ENCODE measurements around the gene HMGN4.
A peak's percentile ranks its signal among the peaks of the same experiment; 100 is the strongest.

HMGN4 gene

DNA sequence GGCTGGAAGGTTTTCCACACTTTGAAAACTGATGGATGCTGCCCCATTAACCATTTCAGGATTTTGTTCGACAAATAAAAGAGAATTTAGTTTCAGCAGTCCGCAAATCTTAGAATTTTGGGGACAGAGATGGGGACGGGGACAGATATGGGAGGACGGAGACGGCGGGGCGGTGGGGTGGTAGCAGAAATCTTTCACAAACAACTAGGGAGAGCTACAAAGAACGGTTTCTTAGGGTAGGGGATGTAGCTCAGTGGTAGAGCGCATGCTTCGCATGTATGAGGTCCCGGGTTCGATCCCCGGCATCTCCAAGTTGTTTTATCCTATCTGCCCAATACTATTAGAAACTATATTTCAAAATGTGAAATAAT, 15.1 kb downstream of the HMGN4 start:
- peak; percentile 86 for DNase-seq

DNA sequence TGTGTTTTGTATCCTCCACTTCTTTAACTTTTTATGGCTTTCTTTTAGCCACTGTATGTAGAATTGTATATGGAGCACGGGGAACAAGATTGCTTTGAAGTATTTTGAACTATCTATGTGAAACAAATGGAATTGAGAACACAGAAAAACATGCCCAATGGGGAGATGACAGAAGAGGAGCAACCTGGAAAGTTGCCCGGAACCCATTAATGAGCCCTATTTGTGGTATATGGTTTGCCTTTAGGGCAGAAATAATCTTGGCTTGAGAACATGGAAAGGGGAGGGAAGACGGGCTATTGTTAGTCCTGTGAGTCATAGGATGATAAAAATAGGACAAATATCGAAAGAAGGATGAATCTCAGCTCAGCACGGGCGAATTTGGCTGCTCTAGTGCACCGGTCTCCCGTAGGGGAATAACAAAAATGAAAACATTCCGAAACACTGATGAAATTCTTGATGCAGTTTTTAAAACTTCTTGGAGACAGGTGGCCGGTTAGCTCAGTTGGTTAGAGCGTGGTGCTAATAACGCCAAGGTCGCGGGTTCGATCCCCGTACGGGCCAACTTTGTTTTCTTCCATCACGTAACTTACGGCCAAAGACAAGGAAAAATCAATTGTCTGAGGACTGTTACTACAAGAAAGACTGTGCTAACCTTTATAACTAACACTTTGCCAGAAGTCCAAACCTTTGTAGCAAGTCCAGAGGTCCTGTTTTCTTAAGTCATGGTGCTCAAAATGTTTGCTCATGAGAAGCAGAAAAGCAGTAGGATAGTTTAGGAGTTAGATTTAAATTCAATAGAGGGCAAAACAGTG, 15.7 kb downstream of the HMGN4 start:
- DNase-seq, result peak; percentile 91

DNA sequence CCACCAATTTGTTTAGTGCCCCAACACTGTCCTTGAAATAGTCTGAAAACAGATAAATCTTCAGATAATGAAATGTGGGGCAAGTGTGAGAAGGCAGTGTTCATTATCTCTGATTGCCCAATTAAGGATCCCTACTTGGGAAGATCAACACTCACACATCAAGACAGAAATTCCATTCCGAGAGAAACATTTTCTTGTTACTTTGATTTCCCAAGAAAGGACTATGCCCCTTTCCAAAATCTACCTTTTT, 16.2 kb downstream of the HMGN4 start:
- no peak for DNase-seq

DNA sequence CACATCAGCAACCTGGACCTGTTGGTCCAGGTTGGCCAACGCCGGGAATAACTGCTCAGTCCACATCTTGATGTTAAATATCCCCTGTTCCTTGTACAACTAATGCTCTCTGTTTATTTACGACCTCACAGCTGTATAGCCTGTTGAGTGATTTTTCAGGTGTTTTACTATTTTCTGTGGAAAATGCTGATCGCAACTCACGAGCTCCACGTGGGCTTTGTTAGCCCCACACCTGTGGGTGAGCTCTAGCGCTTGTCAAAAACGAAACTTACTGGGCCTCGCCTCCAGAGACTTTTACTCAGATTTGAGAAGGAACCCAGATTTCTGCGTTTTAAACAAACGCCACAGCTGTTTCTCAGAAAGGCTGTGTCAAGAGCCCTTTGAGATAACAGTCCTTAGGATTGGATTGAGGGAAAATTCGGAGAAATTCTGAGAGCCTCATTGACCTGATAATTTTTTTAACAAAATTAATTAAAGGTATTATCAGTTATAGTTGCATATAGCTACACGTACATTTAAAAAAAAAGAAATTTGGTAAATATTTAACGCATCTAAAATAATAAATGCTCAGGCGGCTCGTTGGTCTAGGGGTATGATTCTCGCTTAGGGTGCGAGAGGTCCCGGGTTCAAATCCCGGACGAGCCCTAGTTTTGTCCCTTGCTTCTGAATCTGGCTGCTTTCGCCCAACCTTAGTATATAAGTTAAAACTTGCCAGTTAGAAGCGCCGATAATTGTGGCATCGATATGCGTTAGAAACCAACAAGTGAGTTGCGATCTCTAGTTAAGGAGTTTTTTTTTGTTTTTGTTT, 16.7 kb downstream of the HMGN4 start:
- DNase-seq, result peak; percentile 87

DNA sequence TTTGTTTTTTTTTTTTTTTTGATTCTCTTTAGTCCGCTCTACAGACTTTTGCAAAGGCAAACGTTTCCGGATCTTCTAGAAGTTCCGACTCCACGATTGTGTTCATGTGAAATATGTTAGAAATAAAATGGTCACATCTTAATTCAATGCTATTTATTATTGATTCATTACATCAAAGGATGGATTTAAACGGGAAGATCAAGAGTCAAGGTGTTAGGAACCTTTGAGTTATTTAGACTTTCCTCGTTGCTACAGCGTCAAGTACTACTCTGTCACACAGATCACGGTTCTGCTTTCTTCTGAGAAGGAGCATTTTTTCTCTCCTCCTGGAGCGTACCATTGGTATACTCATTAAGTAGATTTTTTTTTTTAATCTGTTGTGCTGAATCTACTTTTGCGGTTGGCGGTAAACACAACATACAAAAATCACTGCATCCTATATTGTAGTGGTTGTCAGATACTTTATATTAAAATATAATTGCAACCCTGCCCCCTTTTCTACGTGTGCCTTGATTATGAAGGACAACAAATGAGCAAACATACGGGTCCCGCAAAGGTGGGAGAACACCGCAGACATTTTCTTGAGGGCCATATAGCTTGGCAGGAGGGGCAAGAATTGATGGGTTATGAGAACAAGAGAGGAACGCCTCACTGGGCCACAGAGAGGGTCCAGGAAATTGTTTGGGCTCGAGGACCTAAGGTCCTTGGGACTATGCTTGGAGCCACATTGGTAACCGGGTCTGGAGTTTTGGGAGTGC, 17.5 kb downstream of the HMGN4 start:
- DNase-seq, result no peak

DNA sequence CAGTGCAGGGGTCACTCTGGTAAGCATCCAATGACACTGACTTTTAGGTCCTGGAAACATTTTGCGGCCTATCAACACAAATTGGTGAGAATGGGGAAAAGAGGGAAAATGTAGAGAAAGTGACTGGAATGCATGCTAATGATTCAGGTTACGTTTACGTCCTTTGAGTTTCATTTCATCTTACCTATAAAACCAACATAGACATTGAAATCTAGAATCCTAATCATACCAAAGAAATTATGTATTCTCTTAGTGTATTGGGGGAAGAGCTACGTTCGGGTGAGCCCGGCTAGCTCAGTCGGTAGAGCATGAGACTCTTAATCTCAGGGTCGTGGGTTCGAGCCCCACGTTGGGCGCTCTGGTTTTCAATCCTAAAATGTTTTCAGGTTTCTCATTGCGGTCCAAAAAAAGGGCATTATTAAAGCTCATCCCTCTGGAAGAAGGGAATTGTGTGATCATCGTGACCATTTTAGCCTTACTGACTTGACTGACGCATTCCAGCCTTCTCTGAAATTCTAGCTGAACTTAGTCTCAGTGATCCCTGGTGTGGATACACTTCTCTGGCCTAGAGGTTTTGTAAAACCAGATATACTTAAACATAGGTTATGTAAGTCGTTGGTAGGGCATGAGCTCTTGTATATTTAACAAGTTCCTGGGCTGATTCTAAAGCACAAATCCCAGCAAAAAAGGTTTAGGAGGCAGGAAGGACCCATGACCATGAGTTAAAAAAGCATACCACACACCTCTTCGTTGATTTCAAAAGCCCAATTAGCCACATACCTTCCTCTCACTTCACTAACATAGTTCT, 18.3 kb downstream of the HMGN4 start:
- DNase-seq, result peak; percentile 90

DNA sequence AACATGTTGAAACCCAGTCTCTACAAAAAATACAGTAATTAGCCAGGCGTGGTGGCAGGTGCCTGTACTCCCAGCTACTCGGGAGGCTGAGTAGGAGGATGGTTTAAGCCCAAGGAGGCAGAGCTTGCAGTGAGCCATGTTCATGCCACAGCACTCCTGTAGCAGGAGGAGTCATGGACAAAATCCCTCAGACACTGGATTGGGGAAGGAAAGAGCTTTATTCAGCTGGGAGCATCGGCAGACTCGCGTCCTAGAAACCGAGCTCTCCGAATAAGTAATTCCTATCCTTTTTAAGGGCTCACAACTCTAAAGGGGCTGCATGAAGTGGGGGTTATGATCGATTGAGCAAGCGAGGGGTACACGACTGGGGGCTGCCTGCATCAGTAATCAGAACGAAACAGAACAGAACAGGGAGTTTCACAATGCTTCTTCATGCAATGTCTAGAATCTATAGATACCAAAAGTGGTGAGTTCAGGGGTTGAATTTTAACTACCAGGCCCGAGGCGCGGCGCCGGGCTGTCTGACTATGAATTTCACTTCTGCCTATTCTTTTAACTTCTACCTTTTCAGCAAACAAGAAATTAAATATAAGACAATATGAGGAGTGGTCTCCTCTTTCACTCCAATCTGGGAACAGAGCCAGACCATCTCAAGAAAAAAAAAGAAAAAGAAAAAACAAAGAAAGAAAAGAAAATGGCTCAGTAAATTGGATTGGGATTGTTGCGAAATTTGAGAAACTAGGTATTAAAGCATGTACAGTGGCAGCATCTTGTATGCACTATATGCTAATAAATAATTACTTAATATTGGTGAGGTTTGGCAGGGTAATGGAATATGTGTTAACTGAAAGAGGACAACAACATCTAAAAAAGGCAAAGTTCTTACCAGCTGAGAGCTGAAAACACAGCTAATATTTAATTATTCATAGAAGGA, 23.6 kb downstream of the HMGN4 start:
- no peak for DNase-seq

DNA sequence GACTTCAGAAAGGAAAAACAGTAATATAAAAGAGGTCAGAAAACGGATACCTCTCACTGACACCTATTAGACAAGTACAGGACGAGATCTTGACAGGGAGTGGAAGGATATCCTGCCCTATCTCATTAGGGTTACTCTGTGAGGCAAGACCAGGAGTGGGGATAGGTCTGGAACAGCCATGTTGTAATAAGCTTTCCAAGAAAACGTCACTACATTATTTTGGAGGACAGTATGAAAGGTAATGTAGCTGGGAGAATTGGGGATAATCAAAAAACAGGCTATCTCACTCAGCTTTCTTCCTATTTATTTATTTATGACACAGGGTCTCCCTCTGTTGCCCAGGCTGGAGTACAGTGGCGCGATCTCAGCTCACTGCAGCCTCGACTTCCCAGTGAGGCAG, 25.3 kb downstream of the HMGN4 start:
- no peak for DNase-seq

DNA sequence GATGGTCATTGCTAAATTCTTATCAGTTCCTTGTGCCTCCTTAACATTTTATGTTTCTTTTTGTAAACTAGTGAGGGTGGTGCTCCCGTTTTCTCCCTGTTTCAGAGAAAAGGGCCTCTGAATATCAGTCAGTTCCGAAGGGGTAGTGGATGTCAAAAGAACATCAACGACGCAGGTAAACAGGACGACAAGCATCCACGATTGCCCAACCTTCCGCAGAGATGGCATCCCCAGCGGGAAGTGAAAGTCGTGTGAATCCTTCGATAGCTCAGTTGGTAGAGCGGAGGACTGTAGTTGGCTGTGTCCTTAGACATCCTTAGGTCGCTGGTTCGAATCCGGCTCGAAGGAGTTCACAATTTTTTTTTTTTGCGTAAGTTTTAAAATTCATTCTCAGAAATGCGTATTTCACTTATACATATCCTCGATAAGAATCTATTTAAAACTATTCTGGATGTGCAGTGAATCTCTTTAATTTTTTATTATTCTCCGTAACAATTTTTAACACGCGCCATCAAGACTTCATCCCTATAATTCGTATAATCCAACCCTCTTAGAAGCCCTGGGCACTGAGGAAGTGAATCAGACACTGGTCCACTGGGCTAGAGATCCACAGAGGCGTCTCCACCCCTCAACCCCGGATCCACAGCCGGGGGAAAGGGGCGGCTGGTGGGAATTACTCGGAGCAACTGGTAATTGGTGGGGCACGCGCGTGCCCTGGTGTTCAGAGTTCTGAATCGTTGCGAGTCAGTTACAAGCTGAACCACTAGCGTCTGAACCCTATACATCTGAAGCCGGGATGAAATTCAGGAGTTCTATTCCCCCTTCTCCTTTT, 30.7 kb downstream of the HMGN4 start:
- peak; percentile 96 for DNase-seq

DNA sequence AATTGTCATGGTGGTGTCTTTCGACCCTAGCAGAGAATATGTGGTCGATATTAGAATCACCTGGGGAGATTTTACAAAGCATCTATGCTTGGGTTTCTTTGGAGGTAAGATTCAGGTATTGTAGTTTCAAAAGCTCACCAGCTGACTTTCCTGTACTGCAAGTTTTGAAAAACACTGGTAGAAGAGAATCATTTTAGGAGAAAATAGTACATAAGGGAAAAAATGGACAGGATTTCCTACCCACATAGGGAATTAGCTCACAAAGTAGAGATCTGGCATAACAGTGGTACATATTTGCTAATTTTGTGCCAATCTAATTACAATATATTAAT, 31.2 kb downstream of the HMGN4 start:
- DNase-seq, result no peak

DNA sequence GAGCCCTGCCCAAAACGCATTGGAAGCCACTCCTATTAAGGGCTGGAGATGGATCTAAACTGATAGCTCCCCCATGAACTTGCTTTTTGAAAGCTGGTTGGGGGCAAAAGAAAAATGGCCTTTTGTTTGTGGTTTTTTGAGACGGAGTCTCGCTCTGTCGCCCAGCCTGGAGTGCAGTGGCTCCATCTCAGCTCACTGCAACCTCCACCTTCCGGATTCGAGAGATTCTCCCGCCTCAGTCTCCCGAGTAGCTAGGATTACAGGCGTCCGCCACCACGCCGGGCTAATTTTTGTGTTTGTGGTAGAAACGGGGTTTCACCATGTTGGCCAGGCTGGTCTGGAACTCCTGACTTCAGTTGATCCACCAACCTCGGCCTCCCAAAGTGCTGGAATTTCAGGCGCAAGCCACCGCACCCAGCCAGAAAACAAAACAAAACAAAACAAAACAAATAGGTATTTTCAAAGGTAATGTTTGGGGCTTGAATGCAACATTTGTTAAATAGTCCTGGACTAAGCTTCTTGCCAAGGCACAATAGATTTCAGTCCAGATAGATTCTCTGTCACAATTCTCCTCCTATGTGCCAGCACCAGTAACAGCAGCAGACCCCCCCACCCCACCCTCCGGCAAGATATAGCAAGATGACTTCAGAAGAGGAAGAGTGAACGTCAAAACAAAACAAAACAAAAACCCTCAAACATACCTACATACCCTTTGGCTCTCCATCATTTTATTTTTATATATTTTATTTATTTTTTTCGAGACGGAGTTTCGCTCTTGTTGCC, 32.1 kb downstream of the HMGN4 start:
- DNase-seq, result no peak

DNA sequence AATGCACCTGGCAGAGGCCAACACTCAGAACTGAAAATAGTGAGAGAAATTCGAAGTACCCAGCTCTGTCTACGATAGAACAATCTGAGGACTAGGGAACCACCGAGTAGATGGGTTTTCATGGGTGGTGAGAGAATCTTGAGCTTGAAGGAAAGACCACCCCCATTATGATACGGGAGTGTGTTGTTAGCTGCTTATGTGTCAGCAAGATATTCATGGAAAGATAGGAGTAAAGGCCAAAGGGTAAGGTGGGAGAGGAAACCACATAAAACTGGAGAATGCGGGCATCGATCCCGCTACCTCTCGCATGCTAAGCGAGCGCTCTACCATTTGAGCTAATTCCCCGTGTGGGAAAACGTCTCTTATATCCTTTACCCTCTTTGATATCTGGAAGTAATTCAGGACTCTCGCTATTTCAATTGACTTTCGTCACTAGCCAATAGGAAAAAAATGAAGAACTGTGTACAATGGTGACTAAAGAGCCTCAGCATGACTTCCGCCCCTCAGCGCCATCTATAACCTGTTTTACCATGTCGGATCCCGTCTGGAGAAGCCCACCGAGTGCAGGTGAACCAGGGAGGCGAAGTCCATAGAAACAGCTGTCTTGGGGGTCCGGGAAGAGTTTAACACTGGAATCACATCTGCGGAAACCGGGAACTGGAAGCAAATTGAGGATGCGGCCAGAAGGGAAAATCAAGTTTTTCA, 33.6 kb downstream of the HMGN4 start:
- DNase-seq, result peak; percentile 95

DNA sequence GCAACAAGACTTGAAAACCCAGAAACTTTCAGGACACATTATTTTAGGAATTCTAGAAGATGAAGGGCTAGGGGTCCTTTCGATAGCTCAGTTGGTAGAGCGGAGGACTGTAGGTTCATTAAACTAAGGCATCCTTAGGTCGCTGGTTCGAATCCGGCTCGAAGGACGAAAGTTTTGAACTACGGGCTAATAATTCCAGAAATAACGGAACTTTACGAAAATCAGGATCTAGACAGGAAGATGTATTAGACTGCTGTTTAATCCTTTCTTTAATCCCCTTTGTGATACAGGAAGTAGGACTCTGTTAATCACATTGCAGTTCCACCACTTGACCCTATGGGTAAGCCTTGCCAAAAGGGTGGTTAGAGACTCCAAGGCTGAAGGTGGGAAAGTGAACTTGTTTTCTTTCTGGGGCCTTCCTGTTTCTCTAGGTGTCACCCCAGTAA, 37.4 kb downstream of the HMGN4 start:
- DNase-seq, result peak; percentile 48

DNA sequence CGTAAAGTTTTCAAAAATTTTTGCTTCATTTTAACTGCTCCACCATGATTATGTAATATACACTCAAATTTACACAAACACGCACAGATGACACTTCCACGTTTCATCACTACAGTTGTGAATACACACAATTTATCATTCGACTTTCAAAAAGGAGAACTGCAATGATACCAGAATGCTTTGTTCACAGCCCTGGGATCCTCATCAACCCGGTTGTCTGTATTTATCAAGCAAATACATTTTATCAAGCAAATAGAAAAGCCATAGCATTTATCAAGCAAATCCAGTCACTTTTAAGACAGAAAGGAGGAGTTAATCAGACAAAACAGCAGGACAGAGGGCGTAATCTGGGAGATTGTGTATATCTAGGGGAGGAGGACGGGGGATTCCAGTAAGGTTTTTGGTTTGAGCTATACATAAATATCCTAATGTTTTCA, 38.3 kb downstream of the HMGN4 start:
- DNase-seq, result peak; percentile 85

DNA sequence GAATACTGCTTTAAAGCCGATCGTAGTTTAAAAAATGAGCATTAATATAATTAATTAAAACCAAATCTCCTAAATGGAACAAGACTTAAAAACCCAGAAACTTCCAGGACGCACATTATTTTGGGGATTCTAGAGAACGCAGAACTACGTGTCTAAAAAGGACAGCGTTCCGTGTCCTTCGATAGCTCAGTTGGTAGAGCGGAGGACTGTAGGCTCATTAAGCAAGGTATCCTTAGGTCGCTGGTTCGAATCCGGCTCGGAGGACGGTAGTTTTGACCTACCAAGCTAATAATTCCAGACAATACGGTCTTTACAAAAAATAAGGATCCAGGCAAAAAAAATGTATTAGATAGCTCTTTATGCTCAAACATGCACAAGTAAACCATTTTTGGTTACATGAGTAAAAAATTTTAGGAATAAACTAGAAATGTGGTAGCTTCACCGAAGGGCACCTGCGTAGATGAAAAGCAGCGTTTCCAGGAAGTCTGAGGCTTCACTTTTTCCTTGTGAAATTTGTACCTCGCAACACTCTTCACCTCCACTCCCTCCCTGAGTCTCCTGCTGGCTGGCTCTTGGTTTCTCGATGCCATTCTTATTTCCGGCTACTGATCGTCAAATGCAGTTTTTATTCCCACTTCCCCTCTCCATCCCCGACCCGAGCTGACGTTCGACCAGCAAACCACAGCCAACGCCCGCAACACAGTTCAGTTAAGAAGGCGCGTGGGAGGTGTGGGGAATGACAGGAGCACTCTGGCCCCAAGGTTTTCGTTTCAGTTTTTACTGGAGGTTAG, 39.0 kb downstream of the HMGN4 start:
- peak; percentile 87 for DNase-seq

DNA sequence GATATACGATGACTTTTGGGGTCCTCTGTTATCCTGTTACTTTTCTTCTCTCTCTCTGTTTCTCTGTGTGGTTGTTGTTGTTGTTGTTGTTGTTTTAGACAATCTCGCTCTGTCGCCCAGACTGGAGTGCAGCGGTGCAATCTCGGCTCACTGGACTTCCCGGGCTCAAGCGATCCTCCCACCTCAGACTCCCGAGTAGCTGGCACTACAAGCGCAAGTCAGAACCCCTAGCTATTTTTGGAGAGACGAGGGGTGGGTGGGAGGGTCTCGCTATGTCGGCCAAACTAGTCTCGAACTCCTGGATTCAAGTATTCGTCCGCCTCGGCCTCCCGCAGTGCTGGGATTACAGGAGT, 39.5 kb downstream of the HMGN4 start:
- no peak for DNase-seq

DNA sequence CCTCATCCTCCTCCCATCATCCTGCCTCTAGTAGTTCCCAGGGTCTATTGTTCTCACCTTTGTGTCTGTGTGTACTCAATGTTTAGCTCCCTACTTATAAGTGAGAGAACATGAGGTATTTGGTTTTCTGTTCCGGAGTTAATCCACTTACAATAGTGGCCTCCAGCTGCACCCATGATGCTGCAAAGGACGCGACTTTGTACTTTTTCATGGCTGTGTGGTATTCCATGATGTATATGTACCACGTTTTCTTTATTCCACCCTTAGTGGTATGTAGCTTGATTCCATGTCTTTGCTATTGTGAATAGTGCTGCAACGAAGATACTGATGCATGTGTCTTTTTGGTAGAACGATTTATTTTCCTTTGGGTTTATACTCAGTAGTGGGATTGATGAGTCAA, 40.1 kb downstream of the HMGN4 start:
- no peak for DNase-seq

DNA sequence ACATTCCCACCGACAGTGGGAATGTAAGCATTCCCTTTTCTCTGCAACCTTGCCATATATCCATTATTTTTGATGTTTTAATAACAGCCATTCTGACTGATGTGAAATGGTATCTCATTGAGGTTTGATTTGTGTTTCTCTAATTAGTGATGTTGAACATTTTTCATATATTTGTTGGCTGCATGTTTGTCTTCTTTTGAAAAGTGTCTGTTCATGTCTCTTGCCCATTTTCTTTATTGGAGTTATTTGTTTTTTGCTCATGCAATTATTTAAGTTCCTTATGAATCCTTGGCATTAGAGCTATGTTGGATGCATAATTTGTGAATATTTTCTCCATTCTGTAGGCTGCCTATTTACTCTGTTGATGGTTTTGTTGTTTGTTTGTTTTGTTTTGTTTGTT, 40.6 kb downstream of the HMGN4 start:
- DNase-seq, result no peak

Data from hematopoietic multipotent progenitor cell treated with erythropoietin and hydrocortisone succinate and interleukin-3 and kit ligand, for 8 days (in vitro differentiated cells).